GM18498 (cell line): ENCODE results near the gene ABHD13.

Experiments
- ATAC-seq: cut with Tn5 transposase; IDR thresholded peaks from one replicate; pipeline ENCODE4 v1.9.1; 2021; ENCODE audit warnings: mild to moderate bottlenecking, moderate library complexity; ENCODE audit not compliant: unreplicated experiment

The ABHD13 gene

DNA sequence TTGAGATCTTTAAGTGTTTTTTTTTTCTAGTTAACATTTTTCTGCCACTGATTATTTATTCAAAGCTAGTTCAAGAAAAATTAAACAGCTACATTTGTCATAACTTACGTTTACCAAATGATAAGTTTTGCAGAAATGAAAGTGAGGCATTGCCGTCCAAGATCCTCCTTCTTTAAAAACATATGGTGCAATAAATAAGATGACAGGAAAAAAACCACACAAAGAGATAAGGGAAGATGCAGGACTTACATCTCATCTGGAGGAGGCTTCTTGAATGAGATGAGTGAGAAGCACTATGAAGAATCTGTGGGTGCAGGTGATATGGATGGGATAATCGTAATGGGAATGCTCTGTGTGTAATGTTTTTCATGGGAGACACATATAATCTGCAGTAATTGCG is 63.7 kb downstream of the ABHD13 start:
- ATAC-seq = no peak

DNA sequence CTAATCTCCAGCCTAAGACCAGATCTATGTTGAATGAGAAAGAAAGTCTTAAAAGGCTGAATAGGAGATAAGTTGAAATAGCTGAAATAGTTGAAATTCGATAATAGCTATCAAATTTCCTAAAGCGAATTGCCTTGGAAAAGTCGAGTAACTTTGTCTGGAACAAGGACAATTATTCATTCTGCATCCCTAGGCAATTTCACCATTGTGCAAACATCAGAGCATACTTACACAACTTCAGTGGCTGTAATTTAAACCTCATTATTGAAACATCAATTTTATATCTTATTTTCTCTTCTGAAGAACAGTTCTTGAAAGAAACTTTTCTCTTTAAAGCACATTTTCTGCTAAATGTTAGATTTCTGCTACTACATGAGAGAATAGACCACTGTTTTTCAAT is 64.9 kb downstream of the ABHD13 start:
- ATAC-seq = no peak
